Activated CD8-positive, alpha-beta memory T cell treated with anti-CD3 and anti-CD28 coated beads, Interleukin-2, amount 50 U/mL, for 48 hours (primary cell): ENCODE measurements around the gene LMF1.
"Not testable (repeated sequence)": the region's sequence is repeated elsewhere in the genome, so short reads cannot be mapped to it uniquely, and the experiment has no call there.

Experiments used
- DNase-seq: peaks from one replicate; pipeline ENCODE4 v3.0.0-alpha.2; 2020

LMF1 gene

DNA sequence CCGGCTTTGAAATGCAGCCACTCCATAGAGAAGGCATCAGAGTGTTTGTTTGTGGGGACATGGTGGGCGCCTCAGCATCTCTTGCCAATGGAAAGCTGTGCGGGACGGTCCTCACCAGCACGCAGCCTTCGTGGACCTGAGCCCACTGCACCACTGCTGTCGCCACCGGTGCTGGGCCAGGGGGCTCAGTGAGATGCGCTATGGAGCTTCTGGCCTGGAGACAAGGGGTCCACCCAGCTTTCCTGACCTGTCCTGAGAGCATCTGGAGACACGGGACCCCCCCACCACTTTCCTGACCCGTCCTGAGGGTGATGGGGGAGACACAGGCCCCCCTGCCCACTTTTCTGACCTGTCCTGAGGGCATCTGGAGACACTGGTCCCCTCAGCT is 79.4 kb downstream of the LMF1 start:
- DNase-seq: no peak

DNA sequence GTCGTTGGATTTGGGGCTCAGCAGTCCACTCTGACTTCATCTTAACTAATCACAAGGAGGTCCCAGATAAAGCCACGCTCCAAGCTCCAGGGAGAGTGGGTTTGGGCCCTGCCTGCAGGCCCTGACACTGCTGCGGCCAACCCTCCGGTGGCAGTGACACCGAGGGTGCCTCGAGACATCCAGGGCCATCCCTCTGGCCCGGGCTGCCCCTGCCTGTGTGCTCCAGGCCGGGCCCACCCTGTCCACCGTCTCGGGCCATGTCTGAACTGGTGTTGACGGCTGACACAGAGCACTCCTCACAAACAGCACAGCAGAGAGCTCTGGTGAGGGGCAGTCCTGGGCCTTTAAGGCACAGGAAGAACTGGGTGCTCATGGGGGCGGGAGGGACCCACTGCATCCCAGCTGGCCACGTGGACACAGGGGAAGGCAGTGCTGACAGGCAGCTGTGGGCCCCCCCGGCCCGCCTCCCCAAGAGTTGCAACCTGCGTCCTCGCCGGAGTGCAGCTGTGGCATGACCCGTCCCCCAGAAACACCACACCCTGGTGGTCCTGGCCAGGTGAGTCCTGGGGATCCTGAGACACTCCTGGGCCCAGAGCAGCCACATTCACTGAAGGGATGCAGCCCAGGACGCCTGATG is 80.0 kb downstream of the LMF1 start:
- DNase-seq: no peak

DNA sequence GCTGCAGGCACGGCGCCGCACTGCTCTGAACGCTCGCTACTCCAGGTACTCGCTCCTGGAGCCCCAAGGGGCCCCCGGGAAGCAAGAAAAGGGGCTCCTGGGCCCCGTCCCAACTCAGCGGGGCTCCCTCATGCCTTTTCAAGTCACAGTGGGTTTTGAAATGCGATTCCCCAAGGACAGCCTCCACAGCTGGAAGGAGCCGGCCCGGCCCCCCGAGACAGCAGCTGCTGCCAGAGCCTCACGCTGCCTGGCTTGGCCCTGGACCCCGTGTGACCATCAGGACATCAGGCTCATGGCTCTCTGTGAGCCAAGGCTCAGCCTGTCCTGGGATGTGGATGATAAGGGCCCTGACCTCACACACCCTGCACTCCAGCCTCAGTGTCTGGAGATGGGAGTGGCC is 80.6 kb downstream of the LMF1 start:
- DNase-seq: no peak

GRCh38 chr16:889586-889985 is 81.2 kb downstream of the LMF1 start:
- DNase-seq: no peak

GRCh38 chr16:888901-889570 is 81.7 kb downstream of the LMF1 start:
- no peak for DNase-seq

DNA sequence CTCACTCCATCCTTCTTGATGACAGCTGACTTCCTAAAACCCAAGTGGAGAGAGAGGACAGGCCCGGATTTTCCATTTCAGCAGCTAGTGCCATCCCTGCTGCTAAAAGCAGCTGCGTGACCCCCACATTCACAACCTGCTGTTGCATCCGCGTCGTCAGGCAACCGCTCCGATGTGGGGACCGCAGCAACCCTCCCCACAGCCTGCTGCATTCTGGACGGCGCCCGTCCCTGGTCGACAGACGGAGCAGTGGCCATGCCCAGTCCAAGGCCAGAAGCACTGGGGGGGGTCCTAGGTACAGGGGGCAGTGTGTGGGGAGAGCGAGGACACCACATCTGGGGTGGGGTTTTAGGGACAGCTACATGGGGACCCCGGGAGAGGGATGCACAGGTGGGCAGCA is 82.3 kb downstream of the LMF1 start:
- DNase-seq: not testable (repeated sequence)

DNA sequence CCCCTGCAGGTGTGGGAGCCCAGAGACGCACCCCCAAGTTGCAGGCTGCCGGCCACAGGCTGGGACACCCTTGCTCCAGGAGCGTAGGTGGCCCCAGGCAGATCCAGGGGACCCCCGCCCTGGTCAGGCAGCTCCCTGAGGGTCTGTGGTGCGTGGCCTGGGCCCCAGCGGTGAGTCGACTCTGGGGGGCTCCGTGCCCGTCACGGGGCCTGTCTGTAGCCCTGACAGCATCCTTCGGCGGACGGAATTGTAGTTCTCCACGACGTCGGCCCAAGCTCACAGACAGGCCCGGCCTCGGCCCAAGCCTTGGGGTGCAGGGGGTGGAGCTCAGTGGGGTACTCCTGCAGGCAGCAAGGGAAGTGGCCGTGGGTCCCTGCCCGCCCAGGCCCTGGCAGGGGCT is 82.9 kb downstream of the LMF1 start:
- no peak for DNase-seq

GRCh38 chr16:886802-887731 is 83.7 kb downstream of the LMF1 start:
- DNase-seq: no peak

- no peak for DNase-seq
Measured at GRCh38 chr16:886084-886543, 84.7 kb downstream of the LMF1 start.

- no peak for DNase-seq
Measured at GRCh38 chr16:885391-885790, 85.4 kb downstream of the LMF1 start.

DNA sequence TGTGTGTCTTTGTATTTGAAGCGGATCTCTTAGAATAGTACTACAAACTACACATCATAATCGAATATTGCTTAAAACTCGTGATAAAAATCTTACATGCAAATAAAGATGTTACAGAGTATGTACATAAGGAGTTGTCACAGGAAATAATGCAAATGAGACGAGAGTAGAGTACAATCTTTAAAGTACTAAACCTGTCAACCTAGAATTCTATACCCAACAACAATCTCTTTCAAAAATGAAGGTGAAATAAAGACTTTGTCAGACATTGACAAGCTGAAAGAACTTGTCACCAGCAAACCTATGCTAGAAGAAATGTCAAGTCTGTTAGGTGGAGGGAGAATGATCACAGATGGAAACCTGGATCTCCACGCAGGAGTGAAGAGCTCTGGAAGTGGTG is 86.6 kb downstream of the LMF1 start:
- DNase-seq: no peak

DNA sequence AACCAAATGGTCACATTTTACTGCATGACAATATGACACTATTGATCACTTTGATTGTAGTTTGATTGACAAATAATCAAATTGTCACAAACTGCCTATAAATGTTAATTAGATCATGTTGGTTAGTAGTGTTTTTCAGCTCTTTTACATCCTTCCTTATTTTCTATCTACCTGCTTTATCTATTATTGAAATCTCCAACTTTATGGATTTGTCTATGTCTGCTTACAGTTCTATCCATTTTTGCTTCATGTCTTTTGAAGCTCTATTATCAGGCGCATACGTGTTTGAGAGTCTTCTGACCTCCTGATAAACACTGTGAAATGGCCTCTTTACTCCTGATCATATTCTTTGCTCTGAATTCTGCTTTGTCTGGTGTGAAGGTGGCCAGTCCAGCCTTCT is 87.0 kb downstream of the LMF1 start:
- no peak for DNase-seq

DNA sequence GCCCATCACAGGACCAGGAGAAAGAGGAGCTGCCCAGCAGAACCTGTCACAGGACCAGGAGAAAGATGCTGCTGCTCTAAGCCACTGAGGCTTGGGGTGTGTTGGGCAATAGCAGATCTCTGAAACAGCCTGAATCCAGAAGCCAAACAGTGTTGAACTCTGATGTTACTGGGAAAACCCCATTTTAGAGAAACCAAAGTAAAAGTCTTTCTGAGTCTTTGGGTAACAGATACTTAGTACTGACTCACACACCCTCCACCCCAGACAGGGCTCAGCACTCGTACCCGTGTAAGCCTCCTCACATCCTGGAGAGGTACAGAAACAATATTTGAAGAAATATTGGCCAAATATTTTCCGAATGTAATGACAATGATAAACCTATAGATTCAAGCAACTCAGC is 87.4 kb downstream of the LMF1 start:
- DNase-seq: no peak

GRCh38 chr16:882671-883070 is 88.1 kb downstream of the LMF1 start:
- not testable (repeated sequence) for DNase-seq

- DNase-seq: no peak
Measured at GRCh38 chr16:882256-882655, 88.5 kb downstream of the LMF1 start.

GRCh38 chr16:881219-882097 is 89.3 kb downstream of the LMF1 start:
- DNase-seq: no peak

GRCh38 chr16:880471-881171 is 90.2 kb downstream of the LMF1 start:
- no peak for DNase-seq

DNA sequence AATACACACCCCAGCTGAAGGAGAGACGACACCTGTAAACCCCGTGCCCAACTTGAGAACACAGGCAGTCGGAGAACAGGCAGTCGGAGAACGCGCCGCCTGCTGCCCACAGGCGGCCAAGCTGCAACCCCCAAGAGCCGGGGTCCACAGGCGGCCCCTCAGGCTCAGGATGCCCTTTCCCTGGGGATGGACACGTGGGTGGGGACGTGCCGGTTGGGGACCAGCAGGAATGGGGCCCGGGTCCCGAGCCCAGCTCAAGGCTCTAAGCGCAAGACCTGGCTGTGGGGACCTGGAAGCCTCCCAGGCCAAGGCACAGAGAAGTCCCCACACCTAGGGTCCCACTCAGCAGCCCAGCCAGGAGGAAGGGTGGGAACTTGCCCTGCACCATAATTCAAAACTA is 90.8 kb downstream of the LMF1 start:
- no peak for DNase-seq

DNA sequence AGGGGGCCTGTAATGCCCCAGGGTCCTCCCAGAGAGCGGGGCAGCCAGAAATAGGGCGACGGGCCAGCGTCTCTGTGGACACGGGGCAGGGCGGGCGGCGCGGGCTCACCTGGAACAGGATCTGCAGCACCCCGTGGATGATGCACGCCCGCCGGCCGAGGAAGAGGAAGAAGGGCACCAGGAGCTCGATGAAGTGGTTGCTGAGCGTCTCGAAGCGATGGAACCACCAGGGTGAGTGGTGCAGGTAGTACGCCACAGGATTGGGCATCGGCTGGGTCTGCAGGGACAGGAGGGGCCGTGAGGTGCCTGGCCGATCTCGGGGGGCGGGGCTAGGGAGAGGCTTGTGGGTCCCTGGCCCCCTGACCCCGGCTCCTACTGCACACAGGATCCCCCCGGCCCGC is 91.3 kb downstream of the LMF1 start:
- DNase-seq: no peak

GRCh38 chr16:878886-879285 is 91.9 kb downstream of the LMF1 start:
- DNase-seq: no peak

- DNase-seq: no peak
Measured at GRCh38 chr16:878072-878784, 92.6 kb downstream of the LMF1 start.
